SU-DHL-6 (cell line): ENCODE data around the gene RAD9A.

Experiments
- H2AFZ ChIP-seq: fragments of 200-600 bp; sonication (generic); 2 replicates; pipeline ENCODE4 v1.6.1; 2014; ENCODE audit warnings: low read depth, mild to moderate bottlenecking, moderate library complexity, mixed read lengths, antibody characterized with exemption, low read length; ENCODE audit not compliant: severe bottlenecking
- H3F3A ChIP-seq: fragments of 200-600 bp; shearing (Covaris generic); 2 replicates; pipeline ENCODE4 v1.6.0; 2016; ENCODE audit warnings: antibody characterized with exemption, mild to moderate bottlenecking; ENCODE audit not compliant: insufficient read depth
- H3K27ac ChIP-seq: fragments of 200-600 bp; sonication (generic); 2 replicates; pipeline ENCODE4 v1.5.1; 2016; ENCODE audit warnings: low read depth, mild to moderate bottlenecking, low read length, moderate library complexity, mixed read lengths
- H3K27me3 ChIP-seq: fragments of 200-600 bp; sonication (generic), shearing (Covaris generic); 2 replicates; pipeline ENCODE4 v1.6.0; 2014; ENCODE audit warnings: mild to moderate bottlenecking, low read length
- H3K36me3 ChIP-seq: fragments of 200-600 bp; sonication (generic); 2 replicates; pipeline ENCODE4 v1.6.1; 2014; ENCODE audit warnings: mild to moderate bottlenecking, low read length, mixed read lengths
- H3K4me2 ChIP-seq: fragments of 300-600, 200-600 bp; shearing (Covaris generic), sonication (generic); 2 replicates; pipeline ENCODE4 v1.6.0; 2014; ENCODE audit warnings: low read length, low read depth, mild to moderate bottlenecking; ENCODE audit not compliant: poor library complexity, severe bottlenecking
- H3K4me3 ChIP-seq: fragments of 200-600 bp; sonication (generic); 2 replicates; pipeline ENCODE4 v1.5.1; 2014; ENCODE audit warnings: antibody characterized with exemption, low read length, mild to moderate bottlenecking, mixed read lengths; ENCODE audit not compliant: insufficient read depth, poor library complexity, severe bottlenecking
- H3K79me2 ChIP-seq: fragments of 200-600 bp; sonication (generic); 2 replicates; pipeline ENCODE4 v1.6.1; 2014; ENCODE audit warnings: mild to moderate bottlenecking, low read length, moderate library complexity; ENCODE audit not compliant: insufficient read depth
- H3K9ac ChIP-seq: fragments of 200-600 bp; sonication (generic); 2 replicates; pipeline ENCODE4 v1.7.0; 2014; ENCODE audit warnings: mild to moderate bottlenecking, low read length
- H3K9me2 ChIP-seq: fragments of 200-600 bp; sonication (generic); replicated peaks from 2 replicates; pipeline ENCODE4 v1.6.1; 2014; ENCODE audit warnings: low read length; ENCODE audit not compliant: insufficient read depth
- H3K9me3 ChIP-seq: fragments of 200-600 bp; sonication (generic); 2 replicates; pipeline ENCODE4 v1.6.1; 2014; ENCODE audit warnings: low read length, mixed read lengths; ENCODE audit not compliant: insufficient read depth
- H4K20me1 ChIP-seq: fragments of 200-600 bp; sonication (generic); 2 replicates; pipeline ENCODE4 v1.6.1; 2014; ENCODE audit warnings: low read depth, mild to moderate bottlenecking, antibody characterized with exemption, low read length, moderate library complexity, mixed read lengths
- CTCF ChIP-seq: fragments of 200-600 bp; sonication (generic); IDR thresholded peaks from one replicate; pipeline ENCODE4 v1.5.1; 2017; ENCODE audit warnings: antibody characterized with exemption, mild to moderate bottlenecking, low read length, moderate library complexity; ENCODE audit not compliant: insufficient read depth, poor library complexity, severe bottlenecking
- EZH2phosphoT487 ChIP-seq: fragments of 200-600 bp; sonication (generic), shearing (Covaris generic); conservative IDR thresholded peaks from 2 replicates; pipeline ENCODE4 v1.6.1; 2018; ENCODE audit warnings: mild to moderate bottlenecking, antibody characterized with exemption, low read length, moderate library complexity, mixed read lengths

RAD9A gene

GRCh38 chr11:67369275-67369674, 22.5 kb upstream of the RAD9A start:
- H3K79me2 ChIP-seq: no peaks in the 10 kb centered on the region
- H3K9me2 ChIP-seq: no peaks in the 10 kb centered on the region
- no peaks in the 10 kb centered on the region for H3K9me3 ChIP-seq
- H4K20me1 ChIP-seq: no peaks in the 10 kb centered on the region
- H3K27ac ChIP-seq: no peak overlapping the region
- no peak overlapping the region for H3K4me3 ChIP-seq
- H3F3A ChIP-seq: no peaks in the 10 kb centered on the region
- no peak overlapping the region for H3K9ac ChIP-seq
- no peak overlapping the region for H2AFZ ChIP-seq
- TF ChIP-seq CTCF (no peak), EZH2phosphoT487 (no peak)
- no peak overlapping the region for H3K4me2 ChIP-seq
- no peaks in the 10 kb centered on the region for H3K27me3 ChIP-seq
- H3K36me3 ChIP-seq: no peaks in the 10 kb centered on the region

GRCh38 chr11:67369801-67370284, 21.9 kb upstream of the RAD9A start:
- H3K27ac ChIP-seq: no peak overlapping the region
- no peak overlapping the region for H3K4me2 ChIP-seq
- no peak overlapping the region for H2AFZ ChIP-seq
- H3K4me3 ChIP-seq: no peak overlapping the region
- H3K9me3 ChIP-seq: no peaks in the 10 kb centered on the region
- no peaks in the 10 kb centered on the region for H3K9me2 ChIP-seq
- no peaks in the 10 kb centered on the region for H3K27me3 ChIP-seq
- TF ChIP-seq EZH2phosphoT487: no peak
- no peak for TF ChIP-seq CTCF
- no peaks in the 10 kb centered on the region for H3K79me2 ChIP-seq
- H3K36me3 ChIP-seq: no peaks in the 10 kb centered on the region
- no peak overlapping the region for H3K9ac ChIP-seq
- no peaks in the 10 kb centered on the region for H3F3A ChIP-seq
- no peaks in the 10 kb centered on the region for H4K20me1 ChIP-seq

GRCh38 chr11:67370351-67371076, 21.3 kb upstream of the RAD9A start:
- no peak overlapping the region for H2AFZ ChIP-seq
- H3K9ac ChIP-seq: no peak overlapping the region
- TF ChIP-seq CTCF (no peak), EZH2phosphoT487 (no peak)
- H3K4me2 ChIP-seq: no peak overlapping the region
- H3K27ac ChIP-seq: no peak overlapping the region
- no peaks in the 10 kb centered on the region for H3K36me3 ChIP-seq
- no peak overlapping the region for H3K4me3 ChIP-seq
- no peaks in the 10 kb centered on the region for H3K27me3 ChIP-seq
- no peaks in the 10 kb centered on the region for H3K9me3 ChIP-seq
- no peaks in the 10 kb centered on the region for H3K79me2 ChIP-seq
- no peaks in the 10 kb centered on the region for H3F3A ChIP-seq
- H4K20me1 ChIP-seq: no peaks in the 10 kb centered on the region
- no peaks in the 10 kb centered on the region for H3K9me2 ChIP-seq
